Measurements from ENCODE around the gene TMEM184C.

- TF ChIP-seq, protein P1, sequence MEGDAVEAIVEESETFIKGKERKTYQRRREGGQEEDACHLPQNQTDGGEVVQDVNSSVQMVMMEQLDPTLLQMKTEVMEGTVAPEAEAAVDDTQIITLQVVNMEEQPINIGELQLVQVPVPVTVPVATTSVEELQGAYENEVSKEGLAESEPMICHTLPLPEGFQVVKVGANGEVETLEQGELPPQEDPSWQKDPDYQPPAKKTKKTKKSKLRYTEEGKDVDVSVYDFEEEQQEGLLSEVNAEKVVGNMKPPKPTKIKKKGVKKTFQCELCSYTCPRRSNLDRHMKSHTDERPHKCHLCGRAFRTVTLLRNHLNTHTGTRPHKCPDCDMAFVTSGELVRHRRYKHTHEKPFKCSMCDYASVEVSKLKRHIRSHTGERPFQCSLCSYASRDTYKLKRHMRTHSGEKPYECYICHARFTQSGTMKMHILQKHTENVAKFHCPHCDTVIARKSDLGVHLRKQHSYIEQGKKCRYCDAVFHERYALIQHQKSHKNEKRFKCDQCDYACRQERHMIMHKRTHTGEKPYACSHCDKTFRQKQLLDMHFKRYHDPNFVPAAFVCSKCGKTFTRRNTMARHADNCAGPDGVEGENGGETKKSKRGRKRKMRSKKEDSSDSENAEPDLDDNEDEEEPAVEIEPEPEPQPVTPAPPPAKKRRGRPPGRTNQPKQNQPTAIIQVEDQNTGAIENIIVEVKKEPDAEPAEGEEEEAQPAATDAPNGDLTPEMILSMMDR (IDR thresholded peaks at IDR 0.05; ENCODE audit: low read length) = no peak
- TF ChIP-seq EZH2 (IDR thresholded peaks at IDR 0.05; ENCODE audit: borderline replicate concordance, low read length) = no peak
These were observed 66.8 kb downstream of the TMEM184C start, which contains the start of gene PRMT9 for GRCh38 chr4:147683717-147684700.

Data from OCI-LY1 (cell line).